Cardiac septum (tissue), 1 donor: ENCODE data around the gene NDUFB4. TPM values are rescaled to one million over a fixed set of nuclear protein-coding genes. Genes with fewer than 3 reads are reported as not detected.
"Not testable (repeated sequence)": the region's sequence is repeated elsewhere in the genome, so short reads cannot be mapped to it uniquely, and the experiment has no call there.

Source experiments
- DNase-seq: peaks from one replicate; pipeline ENCODE4 v3.0.0-alpha.2; 2020; ENCODE audit warnings: low spot score
- intact Hi-C: fragments of 100-400 bp; cut with DNase I; formaldehyde crosslinking; loops from one replicate; pipeline ENCODE4 v1.14.0; 2022
- total RNA-seq: library from RNA; stranded (reverse); fragmentation: NEBNext Ultra II Directional; extraction: Animal tissue kit (Norgen Biotek cat#: 25700); gene quantifications from one replicate; pipeline ENCODE4 v1.2.1, GENCODE V29; 2021
- donor health status: DM: no; HTN: no; CAD: no.

The NDUFB4 gene
- total RNA-seq, 1 donor from 2014 or later, result 360 TPM

GRCh38 chr3:120622457-120622856 is 26.3 kb downstream of the NDUFB4 start:
- intact Hi-C loops, result no loop called here
- DNase-seq, result no peak

GRCh38 chr3:120622870-120623726 is 27.0 kb downstream of the NDUFB4 start:
- DNase-seq, result no peak
- intact Hi-C loops, result no loop called here

- DNase-seq, result no peak
- intact Hi-C loops, result no loop called here
Measured at GRCh38 chr3:120623727-120624093, 27.6 kb downstream of the NDUFB4 start.

- intact Hi-C loops, result no loop called here
- no peak for DNase-seq
Measured at GRCh38 chr3:120625159-120625586, 29.0 kb downstream of the NDUFB4 start.

GRCh38 chr3:120634539-120634938 is 38.4 kb downstream of the NDUFB4 start:
- DNase-seq, result no peak
- intact Hi-C loops, result no loop called here

- intact Hi-C loops, result no loop called here
- no peak for DNase-seq
Measured at GRCh38 chr3:120636795-120637401, 40.8 kb downstream of the NDUFB4 start.

GRCh38 chr3:120637851-120638559 is 41.9 kb downstream of the NDUFB4 start:
- DNase-seq, result no peak
- intact Hi-C loops, result no loop called here

GRCh38 chr3:120638820-120639219 is 42.7 kb downstream of the NDUFB4 start:
- DNase-seq, intact Hi-C loops: not testable (repeated sequence)

GRCh38 chr3:120640231-120640630 is 44.1 kb downstream of the NDUFB4 start:
- intact Hi-C loops, result no loop called here
- no peak for DNase-seq

GRCh38 chr3:120641696-120642246 is 45.6 kb downstream of the NDUFB4 start:
- no peak for DNase-seq
- intact Hi-C loops, result no loop called here

GRCh38 chr3:120642368-120642948 is 46.3 kb downstream of the NDUFB4 start:
- no peak for DNase-seq
- intact Hi-C loops, result no loop called here

- intact Hi-C loops, result loop anchor here (5.0 kb wide), 1 partner anchor 43 kb away; no protein-coding TSS in a partner anchor
- DNase-seq, result no peak
Measured at GRCh38 chr3:120645083-120645845, 49.1 kb downstream of the NDUFB4 start.

- no peak for DNase-seq
Measured at GRCh38 chr3:120646771-120647432, 50.8 kb downstream of the NDUFB4 start.

GRCh38 chr3:120648290-120648689 is 52.2 kb downstream of the NDUFB4 start:
- intact Hi-C loops, result loop anchor here (5.0 kb wide), 1 partner anchor 46 kb away; no protein-coding TSS in a partner anchor
- no peak for DNase-seq

More at GRCh38 chr3:120646771-120647432, 50.8 kb downstream of the NDUFB4 start:
- intact Hi-C loops, result loop anchor here (5.0 kb wide), 1 partner anchor 45 kb away; no protein-coding TSS in a partner anchor

GRCh38 chr3:120649830-120650233 is 53.7 kb downstream of the NDUFB4 start:
- intact Hi-C loops, result loop anchor here (5.0 kb wide), 1 partner anchor 48 kb away; no protein-coding TSS in a partner anchor
- DNase-seq, result no peak

GRCh38 chr3:120650311-120650710 is 54.2 kb downstream of the NDUFB4 start:
- DNase-seq, result no peak
- intact Hi-C loops, result no loop called here
